H1 (cell line): ENCODE data around the gene CDCA5. TPM values are rescaled to one million over a fixed set of nuclear protein-coding genes. Genes with fewer than 3 reads are reported as not detected.

Source experiments
- CTCF ChIA-PET: fragments of 300-600 bp; sonication (Branson Sonifier 250); formaldehyde crosslinking; loops from one replicate; lab custom pipeline; 2021; ENCODE audit not compliant: partially characterized antibody; lab: Charles Lee
- POLR2A ChIA-PET: fragments of 300-600 bp; sonication (Branson Sonifier 250); formaldehyde crosslinking; loops from one replicate; lab custom pipeline; 2021; ENCODE audit warnings: inconsistent platforms; ENCODE audit not compliant: partially characterized antibody; lab: Charles Lee
- DNase-seq, 2 experiments: peaks; one replicate each; pipeline versions ENCODE4 v3.0.0 to v3.0.0-alpha.2; 2010 to 2022; ENCODE audit warnings: low spot score in 2 of 2, low read depth in 1 of 2, mixed read lengths in 1 of 2
- FAIRE-seq: peaks from 2 replicates; lab custom pipeline; 2011; peaks lifted over from hg19 to GRCh38; lab: Jason Lieb, UNC
- H2AFZ ChIP-seq: 2 replicates; pipeline ENCODE4 v1.8.1; 2012; ENCODE audit warnings: low read length, inconsistent platforms
- H2AK5ac ChIP-seq: 2 replicates; pipeline ENCODE4 v1.6.1; 2013; ENCODE audit warnings: low read depth, low read length
- H2BK120ac ChIP-seq: replicated peaks from 2 replicates; pipeline ENCODE3; 2013; ENCODE audit warnings: low read depth, low read length, inconsistent platforms
- H2BK12ac ChIP-seq: 2 replicates; pipeline ENCODE4 v1.6.1; 2013; ENCODE audit warnings: low read depth, low read length
- H2BK15ac ChIP-seq: 2 replicates; pipeline ENCODE4 v1.6.1; 2013; ENCODE audit warnings: low read length
- H2BK20ac ChIP-seq: 2 replicates; pipeline ENCODE4 v1.6.1; 2013; ENCODE audit warnings: low read length
- H2BK5ac ChIP-seq: 2 replicates; pipeline ENCODE4 v1.6.1; 2013; ENCODE audit warnings: low read depth, low read length
- H3K14ac ChIP-seq: 2 replicates; pipeline ENCODE4 v1.6.1; 2013; ENCODE audit warnings: inconsistent platforms; ENCODE audit not compliant: insufficient read length
- H3K18ac ChIP-seq: 2 replicates; pipeline ENCODE4 v1.6.1; 2013; ENCODE audit warnings: low read length; ENCODE audit errors: extremely low read depth
- H3K23ac ChIP-seq: 2 replicates; pipeline ENCODE4 v1.6.1; 2013; ENCODE audit warnings: inconsistent platforms; ENCODE audit not compliant: insufficient read length
- H3K23me2 ChIP-seq: 2 replicates; pipeline ENCODE4 v1.6.1; 2013; ENCODE audit warnings: low read depth, low read length
- H3K27ac ChIP-seq: 2 replicates; pipeline ENCODE4 v1.6.1; 2011; ENCODE audit warnings: low read depth, low read length, inconsistent platforms
- H3K27me3 ChIP-seq, 4 experiments: replicated peaks in 1 of 4; 1 replicate in 1 of 4; 2 replicates in 3 of 4; pipeline versions ENCODE4 v1.6.1 to v1.8.1; 2011 to 2013; ENCODE audit warnings: low read length in 3 of 4, mild to moderate bottlenecking in 3 of 4, inconsistent platforms in 2 of 4, mixed read lengths in 2 of 4, moderate library complexity in 1 of 4; ENCODE audit not compliant: control insufficient read depth in 3 of 4, insufficient read depth in 3 of 4; ENCODE audit errors: extremely low read depth in 1 of 4
- H3K36me3 ChIP-seq, 4 experiments: 2 replicates each; pipeline versions ENCODE4 v1.6.1 to v1.8.1; 2011 to 2013; ENCODE audit warnings: mild to moderate bottlenecking in 4 of 4, low read length in 3 of 4, moderate library complexity in 2 of 4, control low read depth in 1 of 4, inconsistent platforms in 1 of 4; ENCODE audit not compliant: insufficient read depth in 4 of 4, control insufficient read depth in 2 of 4
- H3K4ac ChIP-seq: replicated peaks from 2 replicates; pipeline ENCODE3; 2013; ENCODE audit warnings: low read length, low read depth, mixed read lengths, inconsistent platforms; ENCODE audit not compliant: insufficient read length
- H3K4me1 ChIP-seq, 4 experiments: replicated peaks in 1 of 4; 1 replicate in 1 of 4; 2 replicates in 3 of 4; pipeline versions ENCODE4 v1.6.1 to v1.8.1; 2011 to 2013; ENCODE audit warnings: low read length in 3 of 4, inconsistent platforms in 2 of 4, mixed read lengths in 1 of 4; ENCODE audit not compliant: insufficient read depth in 4 of 4, control insufficient read depth in 3 of 4
- H3K4me2 ChIP-seq, 2 experiments: 2 replicates each; pipeline versions ENCODE4 v1.6.1 to v1.8.1; 2011 to 2013; ENCODE audit warnings: low read depth in 2 of 2, low read length in 2 of 2, control low read depth in 1 of 2, inconsistent platforms in 1 of 2, mild to moderate bottlenecking in 1 of 2; ENCODE audit not compliant: insufficient read depth in 1 of 2
- H3K4me3 ChIP-seq, 4 experiments: fragments of 200-600, 300-600 bp in 1 of 4; sonication (generic), shearing (Covaris generic), sonication (Bioruptor Twin) in 1 of 4; 2 replicates each; pipeline versions ENCODE4 v1.5.1 to v1.8.1; 2011 to 2016; ENCODE audit warnings: low read length in 4 of 4, low read depth in 3 of 4, control low read depth in 2 of 4, inconsistent platforms in 2 of 4, mild to moderate bottlenecking in 2 of 4, mixed read lengths in 1 of 4, moderate library complexity in 1 of 4; ENCODE audit not compliant: insufficient read depth in 2 of 4; ENCODE audit errors: extremely low read depth in 1 of 4
- H3K56ac ChIP-seq: replicated peaks from 2 replicates; pipeline ENCODE3; 2013; ENCODE audit warnings: low read depth, mild to moderate bottlenecking, mixed read lengths, low read length, inconsistent platforms; ENCODE audit not compliant: insufficient read length
- H3K79me1 ChIP-seq: 2 replicates; pipeline ENCODE4 v1.6.1; 2013; ENCODE audit warnings: low read depth, low read length, control low read depth
- H3K79me2 ChIP-seq, 2 experiments: 2 replicates each; pipeline versions ENCODE4 v1.6.1 to v1.8.1; 2012 to 2013; ENCODE audit warnings: low read length in 2 of 2, mild to moderate bottlenecking in 2 of 2, inconsistent platforms in 1 of 2; ENCODE audit not compliant: insufficient read depth in 2 of 2, control insufficient read depth in 1 of 2
- H3K9ac ChIP-seq, 4 experiments: replicated peaks in 1 of 4; 1 replicate in 1 of 4; 2 replicates in 3 of 4; pipeline versions ENCODE4 v1.6.1 to v1.8.1; 2011 to 2013; ENCODE audit warnings: low read depth in 3 of 4, low read length in 3 of 4, control low read depth in 2 of 4, mild to moderate bottlenecking in 2 of 4, moderate library complexity in 2 of 4, inconsistent platforms in 1 of 4; ENCODE audit errors: extremely low read depth in 1 of 4
- H3K9me3 ChIP-seq, 2 experiments: 2 replicates each; pipeline versions ENCODE4 v1.6.1 to v1.8.1; 2012 to 2013; ENCODE audit warnings: mild to moderate bottlenecking in 2 of 2, moderate library complexity in 2 of 2, control low read depth in 1 of 2, inconsistent platforms in 1 of 2, low read depth in 1 of 2, low read length in 1 of 2, mixed read lengths in 1 of 2; ENCODE audit not compliant: insufficient read depth in 2 of 2
- H4K20me1 ChIP-seq, 2 experiments: replicated peaks in 1 of 2; 2 replicates each; pipeline versions ENCODE3 to v1.8.1; 2011 to 2013; ENCODE audit warnings: inconsistent platforms in 2 of 2, low read length in 2 of 2, mild to moderate bottlenecking in 1 of 2; ENCODE audit not compliant: insufficient read depth in 2 of 2, control insufficient read depth in 1 of 2
- H4K5ac ChIP-seq: 2 replicates; pipeline ENCODE4 v1.6.1; 2013; ENCODE audit warnings: low read length, low read depth, mixed read lengths, inconsistent platforms; ENCODE audit not compliant: insufficient read length
- H4K8ac ChIP-seq: 2 replicates; pipeline ENCODE4 v1.8.0; 2013; ENCODE audit warnings: mild to moderate bottlenecking, moderate library complexity, low read length, inconsistent platforms; ENCODE audit not compliant: insufficient read depth; ENCODE audit errors: extremely low read depth
- H4K91ac ChIP-seq: replicated peaks from 2 replicates; pipeline ENCODE3; 2013; ENCODE audit warnings: low read length, mixed read lengths, inconsistent platforms; ENCODE audit not compliant: insufficient read length
- CTBP2 ChIP-seq: IDR thresholded peaks from 2 replicates; pipeline ENCODE4 v1.7.0; 2011; ENCODE audit warnings: borderline replicate concordance, mild to moderate bottlenecking, moderate library complexity, mixed read lengths, low read length; ENCODE audit not compliant: insufficient read depth, insufficient read length
- CTCF ChIP-seq, 3 experiments: IDR thresholded peaks; 1 replicate in 2 of 3; 2 replicates in 1 of 3; pipeline versions ENCODE4 v1.5.1 to v1.6.1; 2011; ENCODE audit warnings: low read length in 3 of 3, mild to moderate bottlenecking in 3 of 3, inconsistent platforms in 2 of 3, low read depth in 1 of 3, moderate library complexity in 1 of 3; ENCODE audit not compliant: insufficient read depth in 1 of 3; ENCODE audit errors: control extremely low read depth in 1 of 3
- FOSL1 ChIP-seq: IDR thresholded peaks from 2 replicates; pipeline ENCODE4 v1.6.1; 2011; ENCODE audit warnings: mild to moderate bottlenecking, low read depth, low read length, moderate library complexity; ENCODE audit not compliant: insufficient read depth
- HDAC2 ChIP-seq, 2 experiments: fragments of 300-600 bp in 1 of 2; sonication (generic) in 1 of 2; IDR thresholded peaks; 2 replicates each; pipeline ENCODE4 v1.6.1; 2011 to 2012; ENCODE audit warnings: low read depth in 2 of 2, low read length in 2 of 2, mild to moderate bottlenecking in 2 of 2, moderate library complexity in 2 of 2, borderline replicate concordance in 1 of 2, inconsistent platforms in 1 of 2
- JUND ChIP-seq: IDR thresholded peaks from 2 replicates; pipeline ENCODE4 v1.6.1; 2011; ENCODE audit warnings: mild to moderate bottlenecking, improper control_type of control experiment, low read length
- POLR2AphosphoS5 ChIP-seq: IDR thresholded peaks from 2 replicates; pipeline ENCODE4 v1.6.1; 2011; ENCODE audit warnings: low read depth, low read length
- SIX5 ChIP-seq: IDR thresholded peaks from 2 replicates; pipeline ENCODE4 v1.6.1; 2011; ENCODE audit warnings: mild to moderate bottlenecking, low read depth, low read length
- WGBS, 2 experiments: shearing (Covaris generic) in 1 of 2; methylation state at CpG; one replicate each; pipeline versions ENCODE4 v1.1.6 to v1.1.7; 2013 to 2015; ENCODE audit warnings: low lambda C conversion rate in 2 of 2, mixed read lengths in 2 of 2, inconsistent platforms in 1 of 2, low coverage in 1 of 2, missing lambda C conversion rate in 1 of 2; ENCODE audit not compliant: insufficient replicate concordance in 2 of 2, insufficient coverage in 1 of 2, insufficient read length in 1 of 2; ENCODE audit errors: extremely low coverage in 1 of 2, missing lambda C conversion rate in 1 of 2; 5-methylcytosine and 5-hydroxymethylcytosine counted together
- polyA plus RNA-seq, 7 experiments: library from polyadenylated mRNA; depleted of rRNA in 3 of 7; stranded (reverse) in 5 of 7; unstranded in 2 of 7; fragments of >200 nt in 5 of 7; fragments of 200-250 nt in 2 of 7; gene quantifications; 1 replicate in 5 of 7; 2 replicates in 1 of 7; 4 replicates in 1 of 7; pipeline versions ENCODE4 v1.2.1 to v1.2.3, GENCODE V29; 2011 to 2013; ENCODE audit warnings: missing spikeins in 2 of 7, mixed read lengths in 2 of 7
- total RNA-seq: library from RNA; stranded (reverse); fragmentation: NEBNext Ultra II Directional; extraction: Animal tissue kit (Norgen Biotek cat#: 25700); gene quantifications from 2 replicates; pipeline ENCODE4 v1.2.1, GENCODE V29; 2021

The CDCA5 gene
- total and polyA plus RNA-seq, 2 of the 8 experiments (the other 6 are each of a cell fraction or from before 2014, with no cell fraction given) = 39.2 to 87.0 TPM

- Histone ChIP-seq H2BK5ac (no peak overlapping the region), H2AK5ac (no peak overlapping the region), H3K56ac (peak overlapping the region; percentile 73), H2BK120ac (no peak overlapping the region), H4K8ac (peak overlapping the region; percentile 47), H2BK15ac (no peak overlapping the region), H4K5ac (peak overlapping the region; percentile 62), H3K79me1 (peaks cover 8% of the 10 kb centered on the region), H2BK20ac (no peak overlapping the region), H3K18ac (peak overlapping the region; percentile 60), H3K36me3 (peaks cover 0 to 9% (median 3%) of the 10 kb centered on the region in 4 experiments; a peak in 2 of 8 replicates), H3K23ac (no peak overlapping the region), H3K9ac (peak overlapping the region in 3 of 4 experiments; percentile 54 to 61 (median 55); a peak in 5 of 7 replicates), H3K79me2 (peaks cover 0 to 6% of the 10 kb centered on the region in 2 experiments; a peak in 1 of 4 replicates), H4K20me1 (peaks cover 0 to 18% of the 10 kb centered on the region in 2 experiments), H3K27ac (no peak overlapping the region), H3K23me2 (peaks cover 17% of the 10 kb centered on the region; the same call in 1 of the 2 replicates), H3K4ac (peak overlapping the region; percentile 29), H3K27me3 (no peaks in the 10 kb centered on the region), H3K9me3 (no peaks in the 10 kb centered on the region), H3K4me2 (peak overlapping the region; percentile 71 to 95), H2BK12ac (no peak overlapping the region), H3K4me1 (peaks cover 2 to 26% (median 19%) of the 10 kb centered on the region in 4 experiments), H4K91ac (no peak overlapping the region), H3K4me3 (peak overlapping the region; percentile 76 to 90 (median 85)), H3K14ac (no peak overlapping the region), H2AFZ (no peak overlapping the region)
- FAIRE-seq (no peak), DNase-seq (peak in 1 of 2 experiments; percentile 74)
- CTCF ChIA-PET = interaction anchor here (0.5 to 7.9 kb wide), 22 partner anchors 9 to 449 kb away, joined by 3 to 85 read pairs (median 5); partner anchors contain the start of genes ARL2, CAPN1, FAU and MRPL49
- WGBS, 2 experiments = 3% methylated on average over 56 of the region's 57 CpGs; no CpG with 5 or more reads in 1 of the 2 experiments
- POLR2A ChIA-PET = interaction anchor here (0.6 to 17.4 kb wide), 31 partner anchors 9 to 1096 kb away, joined by 3 to 305 read pairs (median 4); partner anchors contain the start of genes ARL2, BATF2, CAPN1 and CDCA5
- TF ChIP-seq CTBP2 (no peak), CTCF (IDR thresholded peaks at IDR 0.05; ENCODE audit: control extremely low read depth in 1 of 3, insufficient read depth in 1 of 3, low read depth in 1 of 3, low read length in 3 of 3) (peak in 2 of 3 experiments; percentile 67 to 72; a peak in 3 of 4 replicates), HDAC2 (IDR thresholded peaks at IDR 0.05; ENCODE audit: borderline replicate concordance in 1 of 2, low read depth in 2 of 2, low read length in 2 of 2) (peak; percentile 94 to 100), POLR2AphosphoS5 (peak; percentile 24; the same call in 1 of the 2 replicates), SIX5 (no peak), FOSL1 (no peak), JUND (no peak)
These were observed 28.9 kb upstream of the CDCA5 start for GRCh38 chr11:65112546-65113360.
